ENCODE results near the gene SLC5A10.
"Not testable (repeated sequence)": the region's sequence is repeated elsewhere in the genome, so short reads cannot be mapped to it uniquely, and the experiment has no call there.

Gene SLC5A10

GRCh38 chr17:18947866-18948265 is 4.1 kb upstream of the SLC5A10 start:
- DNase-seq (ENCODE audit: low read depth, low spot score) = no peak

- DNase-seq (ENCODE audit: low read depth, low spot score) = no peak
Observed at GRCh38 chr17:18948476-18949006, 3.4 kb upstream of the SLC5A10 start.

DNA sequence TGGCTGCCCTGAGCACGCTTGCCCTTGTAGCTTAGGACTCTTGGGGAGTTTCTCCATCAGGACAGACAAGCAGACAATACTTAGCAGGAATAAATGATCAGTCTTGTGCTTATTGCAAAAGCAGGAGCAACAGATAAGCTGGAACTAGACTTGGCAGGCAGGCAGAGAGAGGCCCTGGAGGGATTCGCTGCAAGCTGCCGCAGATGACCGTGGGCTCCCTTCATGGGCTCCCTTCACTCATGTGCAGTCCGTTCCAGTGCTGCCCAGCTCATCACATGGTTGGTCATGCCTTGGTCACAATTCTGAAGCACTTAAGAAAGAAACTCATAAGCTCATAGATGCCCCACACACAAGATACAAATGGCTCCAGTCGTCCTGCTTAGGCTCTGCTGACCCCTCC is 2.4 kb upstream of the SLC5A10 start:
- no peak for DNase-seq (ENCODE audit: low read depth, low spot score)

DNA sequence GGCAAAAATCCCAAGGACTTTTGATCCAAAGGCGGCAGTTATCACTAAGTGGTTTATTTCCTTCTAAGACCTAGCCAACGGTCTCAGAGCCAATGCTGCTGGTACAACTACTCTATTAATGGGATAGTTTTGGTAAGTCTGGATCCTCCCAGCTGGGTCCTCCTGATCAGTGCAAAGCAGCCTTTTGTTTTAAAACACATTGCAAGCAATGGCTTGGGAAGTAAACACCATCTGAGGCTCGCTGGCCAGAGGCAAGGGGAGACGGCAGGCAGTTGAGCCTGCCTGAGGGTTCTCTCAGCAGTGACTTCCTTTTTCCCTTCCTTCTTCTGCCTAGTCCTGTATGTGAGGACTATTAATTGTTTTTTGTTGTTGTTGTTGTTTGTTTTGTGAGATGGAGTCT is 1.6 kb upstream of the SLC5A10 start:
- no peak for DNase-seq (ENCODE audit: low read depth, low spot score)

DNA sequence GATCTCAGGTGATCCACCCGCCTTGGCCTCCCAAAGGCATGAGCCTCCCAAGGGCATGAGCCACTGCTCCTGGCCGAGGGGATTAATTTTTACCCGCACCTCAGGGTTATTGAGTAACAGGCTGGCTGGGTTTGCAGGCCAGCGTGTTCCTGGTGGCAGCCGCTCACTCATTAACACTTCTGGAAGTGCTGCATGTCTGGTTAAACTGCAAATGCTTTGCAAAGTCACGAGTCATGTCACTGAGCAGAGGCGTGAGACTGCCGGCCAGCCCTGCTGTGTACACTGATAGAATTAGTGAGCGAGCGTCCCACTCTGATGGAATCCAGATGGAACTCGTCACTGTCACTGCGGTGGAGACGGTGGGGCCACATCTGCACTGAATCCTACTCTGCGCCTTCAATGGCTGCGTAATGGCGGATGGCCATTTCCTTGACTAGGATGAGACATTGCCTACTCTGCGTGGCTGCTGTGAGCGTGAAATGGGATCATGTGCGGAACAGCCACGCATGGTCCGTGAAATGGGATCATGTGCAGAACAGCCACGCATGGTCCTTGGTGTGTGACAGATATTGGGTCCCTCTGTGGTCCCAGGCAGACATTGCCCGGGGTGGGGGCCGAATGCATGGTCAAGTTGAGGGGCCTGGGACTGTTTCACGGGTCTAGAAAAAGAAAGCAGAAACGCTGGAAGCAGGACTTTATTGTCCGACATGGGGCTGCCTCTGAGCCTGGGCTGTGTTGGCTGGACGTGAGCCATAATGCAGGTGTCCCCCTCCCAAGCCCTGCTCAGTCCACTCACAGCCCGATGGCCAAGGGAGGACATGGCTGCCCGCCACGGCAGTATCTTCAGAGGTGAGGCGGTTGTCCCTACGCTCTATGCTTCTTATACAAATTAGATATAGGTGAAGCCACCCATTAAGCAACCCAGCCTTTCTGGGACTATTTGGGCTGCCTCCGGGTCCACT is 740 bp upstream of the SLC5A10 start:
- no peak for DNase-seq (ENCODE audit: low read depth, low spot score)

GRCh38 chr17:18953231-18953728 is 1.3 kb downstream of the SLC5A10 start:
- no peak for DNase-seq (ENCODE audit: low read depth, low spot score)

DNA sequence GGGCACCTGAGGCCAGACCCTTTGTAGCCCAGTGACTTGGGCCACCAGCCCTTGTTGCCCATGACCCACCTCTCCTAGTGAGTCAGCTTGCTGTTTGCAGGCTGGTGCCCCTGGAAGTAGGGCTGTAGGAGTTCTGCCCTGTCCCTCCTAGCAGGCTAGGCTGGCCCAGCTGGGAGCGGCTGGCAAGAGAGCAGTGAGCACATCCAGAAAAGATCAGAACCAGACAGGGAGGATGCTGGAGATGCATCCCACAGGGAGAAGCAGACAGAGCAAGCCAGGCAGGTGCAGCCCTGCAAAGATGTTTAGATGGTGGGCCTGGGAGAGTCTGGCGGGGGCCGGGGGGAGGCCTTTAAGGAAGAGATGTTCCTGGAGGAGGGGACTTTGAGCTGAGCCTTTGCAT is 2.4 kb downstream of the SLC5A10 start:
- no peak for DNase-seq (ENCODE audit: low read depth, low spot score)

DNA sequence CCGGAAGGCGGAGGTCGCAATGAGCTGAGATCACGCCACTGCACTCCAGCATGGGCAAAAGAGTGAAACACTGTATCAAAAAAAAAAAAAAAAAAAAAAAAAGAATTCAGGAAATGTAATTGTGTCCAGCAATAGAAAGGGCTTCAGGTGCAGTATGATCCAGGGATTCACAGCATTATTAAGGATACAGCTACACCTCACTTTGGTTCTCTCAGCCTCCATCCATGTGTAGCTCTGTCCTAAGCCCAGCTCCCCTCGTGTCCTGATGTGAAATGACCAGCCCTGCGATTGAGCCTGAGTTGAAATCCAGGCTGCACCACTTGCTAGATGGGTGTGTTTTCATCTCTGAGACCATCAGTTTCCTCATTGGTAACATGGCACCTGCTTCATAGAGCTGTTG is 3.0 kb downstream of the SLC5A10 start:
- DNase-seq (ENCODE audit: low read depth, low spot score) = no peak

- not testable (repeated sequence) for DNase-seq (ENCODE audit: low read depth, low spot score)
Observed at GRCh38 chr17:18956021-18956420, 4.1 kb downstream of the SLC5A10 start.

DNA sequence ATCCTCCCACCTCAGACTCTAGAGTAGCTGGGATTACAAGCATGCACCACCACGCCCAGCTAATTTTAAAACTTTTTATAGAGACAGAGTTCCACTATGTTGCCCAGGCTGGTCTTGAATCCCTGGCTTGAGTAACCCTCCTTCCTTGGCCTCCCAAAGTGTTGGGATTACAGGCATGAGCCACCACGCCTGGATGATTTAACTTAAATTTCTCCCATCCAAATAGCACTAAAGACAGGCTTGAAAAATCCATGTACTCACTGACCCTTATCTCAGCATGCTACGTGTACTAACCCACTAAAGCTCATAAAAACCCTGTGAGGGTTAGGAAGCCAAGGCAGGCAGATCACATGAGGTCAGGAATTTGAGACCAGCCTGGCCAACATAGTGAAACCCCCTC is 4.6 kb downstream of the SLC5A10 start:
- DNase-seq (ENCODE audit: low read depth, low spot score) = no peak

DNA sequence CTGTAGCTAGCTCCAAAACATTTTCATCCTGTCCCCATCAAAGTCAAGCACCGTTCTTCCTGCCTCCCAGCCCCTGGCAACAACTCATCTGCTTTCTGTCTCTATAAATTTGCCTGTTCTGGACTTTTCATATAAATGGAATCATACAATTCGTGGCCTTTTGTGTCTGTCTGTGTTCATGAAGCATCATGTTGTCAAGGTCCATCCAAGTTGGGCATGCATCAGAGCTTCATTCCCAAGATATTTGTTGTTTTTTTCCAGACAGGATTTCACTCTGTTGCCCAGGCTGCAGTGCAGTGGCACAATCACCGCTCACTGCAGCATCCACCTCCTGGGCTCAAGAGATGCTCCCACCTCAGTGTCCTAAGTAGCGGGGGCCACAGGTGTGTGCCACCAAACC is 5.9 kb downstream of the SLC5A10 start:
- no peak for DNase-seq (ENCODE audit: low read depth, low spot score)

GRCh38 chr17:18958611-18959010 is 6.6 kb downstream of the SLC5A10 start:
- no peak for DNase-seq (ENCODE audit: low read depth, low spot score)

- no peak for DNase-seq (ENCODE audit: low read depth, low spot score)
Observed at GRCh38 chr17:18959071-18959844, 7.3 kb downstream of the SLC5A10 start.

DNA sequence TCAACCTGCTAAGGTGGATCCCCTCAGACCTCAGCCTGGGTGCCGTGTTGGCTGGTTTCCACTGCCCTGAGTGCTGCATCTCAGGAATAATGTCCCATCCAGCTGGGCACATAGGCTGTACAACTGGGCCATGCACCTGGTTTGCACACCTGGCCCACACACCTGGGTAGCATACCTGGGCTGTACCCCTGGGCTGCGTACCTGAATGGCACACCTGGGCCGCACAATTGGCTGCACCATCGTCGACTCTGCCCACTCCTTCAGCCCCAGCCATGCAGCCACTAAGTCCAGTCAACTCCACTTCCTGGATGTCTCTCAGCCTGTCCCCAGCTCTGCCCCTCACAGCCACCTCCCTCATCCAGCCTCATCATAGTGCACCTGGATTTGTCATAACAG is 7.9 kb downstream of the SLC5A10 start:
- DNase-seq (ENCODE audit: low read depth, low spot score) = no peak

GRCh38 chr17:18960241-18960665 is 8.3 kb downstream of the SLC5A10 start:
- DNase-seq (ENCODE audit: low read depth, low spot score) = no peak

GRCh38 chr17:18960803-18961511 is 9.0 kb downstream of the SLC5A10 start:
- no peak for DNase-seq (ENCODE audit: low read depth, low spot score)

GRCh38 chr17:18961634-18962493 is 9.9 kb downstream of the SLC5A10 start:
- no peak for DNase-seq (ENCODE audit: low read depth, low spot score)

GRCh38 chr17:18962494-18962815 is 10.5 kb downstream of the SLC5A10 start:
- no peak for DNase-seq (ENCODE audit: low read depth, low spot score)

DNA sequence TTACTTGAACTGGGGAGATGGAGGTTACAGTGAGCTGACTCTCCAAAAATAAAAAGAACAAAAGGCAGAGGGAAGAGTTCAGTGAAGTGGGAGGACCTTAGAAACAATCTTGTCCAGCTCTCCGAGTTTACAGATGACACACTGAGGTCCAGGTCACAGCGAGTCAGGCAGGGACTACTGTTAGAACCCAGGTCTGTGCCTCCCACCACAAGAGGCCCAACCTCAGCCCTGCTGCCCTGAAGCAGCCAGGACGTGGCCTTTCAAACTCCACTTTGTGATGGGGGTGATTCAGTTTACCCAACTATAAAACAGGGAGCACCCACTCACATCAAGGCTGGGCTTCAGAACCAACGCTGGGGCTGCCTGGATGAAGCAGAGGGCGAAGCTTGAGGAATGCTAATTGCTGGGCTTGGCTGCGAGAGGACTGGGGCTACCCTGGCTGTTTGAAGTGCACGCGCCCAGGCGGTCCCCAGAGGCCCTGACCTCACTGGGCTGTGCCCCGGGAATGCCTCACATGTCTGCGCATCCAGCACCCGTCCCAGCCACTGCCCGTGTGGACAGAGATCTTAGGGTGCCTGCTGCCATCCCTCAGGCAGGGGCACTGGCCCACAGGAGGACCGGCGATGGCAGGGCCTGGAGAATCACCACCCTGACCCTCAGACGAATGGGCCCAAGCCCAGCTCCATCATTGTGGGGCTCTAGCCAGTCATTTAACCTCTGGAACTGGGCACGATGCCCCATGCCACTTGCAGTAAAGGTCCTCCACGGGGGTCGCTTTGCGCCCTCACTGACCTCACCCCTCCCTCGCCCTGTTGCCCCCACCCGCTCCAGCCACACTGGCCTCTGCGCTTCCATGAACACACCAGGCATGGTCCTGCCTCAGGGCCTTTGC is 11.4 kb downstream of the SLC5A10 start:
- no peak for DNase-seq (ENCODE audit: low read depth, low spot score)

DNA sequence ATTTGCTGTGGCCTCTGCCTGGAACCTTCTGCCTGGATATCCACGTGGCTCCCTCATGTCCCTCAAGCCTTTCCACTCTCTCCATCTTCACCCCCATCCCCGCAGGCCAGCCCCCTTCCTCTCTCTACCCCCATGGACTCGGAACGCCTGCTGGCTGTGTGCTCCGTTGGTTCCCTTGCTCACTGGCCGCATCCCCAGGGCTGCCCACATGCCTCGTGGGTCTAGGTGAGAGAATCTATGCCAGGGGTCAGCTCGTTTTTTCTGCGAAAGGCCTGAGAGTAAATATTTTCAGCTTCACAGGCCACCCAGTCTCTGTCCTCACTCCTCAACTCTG is 12.0 kb downstream of the SLC5A10 start:
- DNase-seq (ENCODE audit: low read depth, low spot score) = no peak

Measured in brain pericyte (primary cell).